ENCODE measurements around the gene AJM1. TPM values are rescaled to one million over a fixed set of nuclear protein-coding genes. Genes with fewer than 3 reads are reported as not detected.
A peak's percentile ranks its signal among the peaks of the same experiment; 100 is the strongest.

AJM1 gene
- total RNA-seq, 6 experiments from 2014 or later, result 4.5 to 8.0 (median 5.3) TPM

DNA sequence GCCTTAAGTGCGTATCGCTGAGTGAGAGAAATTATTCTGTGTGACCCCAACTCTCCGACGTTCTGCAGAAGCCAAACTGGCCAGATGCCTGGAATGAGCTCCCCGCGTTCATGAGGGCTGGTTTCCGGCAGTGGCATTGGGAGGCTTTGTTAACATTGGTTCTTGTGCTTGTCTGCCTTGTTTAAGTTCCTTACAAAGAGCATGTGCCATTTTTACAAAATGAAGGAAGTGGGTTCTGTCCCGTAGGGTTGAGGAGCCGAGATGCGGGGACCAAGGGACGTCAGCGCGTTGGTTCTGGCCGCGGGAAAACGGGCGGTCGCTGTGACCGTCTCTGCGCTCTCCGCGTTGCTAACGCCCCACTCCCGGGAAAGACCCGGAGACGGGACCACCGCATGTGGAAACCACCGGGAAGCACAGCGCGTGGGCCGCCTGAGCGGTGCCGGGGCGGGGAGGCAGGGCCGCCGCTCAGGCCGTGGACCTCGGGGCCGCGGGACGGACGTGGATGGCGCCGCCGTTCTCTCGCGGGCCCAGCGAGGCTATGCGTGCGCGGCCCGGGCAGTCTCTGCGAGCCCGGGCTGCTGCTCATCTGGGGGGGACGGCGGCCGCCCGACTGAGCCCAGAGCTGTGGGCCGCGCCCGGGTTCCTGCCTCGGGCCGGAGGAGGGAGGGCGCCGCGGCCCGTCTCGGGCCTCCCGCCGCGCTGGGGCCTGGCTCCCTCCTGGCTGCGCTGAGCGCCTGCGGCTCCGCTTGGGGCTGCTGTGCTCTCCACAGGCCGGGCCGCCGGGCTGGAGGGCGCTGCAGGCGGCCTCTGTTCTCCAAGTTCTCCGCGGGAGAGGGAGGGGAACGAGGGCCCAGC, 21.1 kb upstream of the AJM1 start:
- TF ChIP-seq, protein P1, sequence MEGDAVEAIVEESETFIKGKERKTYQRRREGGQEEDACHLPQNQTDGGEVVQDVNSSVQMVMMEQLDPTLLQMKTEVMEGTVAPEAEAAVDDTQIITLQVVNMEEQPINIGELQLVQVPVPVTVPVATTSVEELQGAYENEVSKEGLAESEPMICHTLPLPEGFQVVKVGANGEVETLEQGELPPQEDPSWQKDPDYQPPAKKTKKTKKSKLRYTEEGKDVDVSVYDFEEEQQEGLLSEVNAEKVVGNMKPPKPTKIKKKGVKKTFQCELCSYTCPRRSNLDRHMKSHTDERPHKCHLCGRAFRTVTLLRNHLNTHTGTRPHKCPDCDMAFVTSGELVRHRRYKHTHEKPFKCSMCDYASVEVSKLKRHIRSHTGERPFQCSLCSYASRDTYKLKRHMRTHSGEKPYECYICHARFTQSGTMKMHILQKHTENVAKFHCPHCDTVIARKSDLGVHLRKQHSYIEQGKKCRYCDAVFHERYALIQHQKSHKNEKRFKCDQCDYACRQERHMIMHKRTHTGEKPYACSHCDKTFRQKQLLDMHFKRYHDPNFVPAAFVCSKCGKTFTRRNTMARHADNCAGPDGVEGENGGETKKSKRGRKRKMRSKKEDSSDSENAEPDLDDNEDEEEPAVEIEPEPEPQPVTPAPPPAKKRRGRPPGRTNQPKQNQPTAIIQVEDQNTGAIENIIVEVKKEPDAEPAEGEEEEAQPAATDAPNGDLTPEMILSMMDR (IDR thresholded peaks at IDR 0.05), result no peak
- Mint-ChIP-seq H3K36me3 (ENCODE audit: low read depth) (peaks cover 13% of the 10 kb centered on the region), H3K9me3 (no peaks in the 10 kb centered on the region), H3K4me1 (ENCODE audit: low read depth) (peaks cover 8% of the 10 kb centered on the region), H3K4me3 (peak overlapping the region; percentile 71), H3K27ac (peak overlapping the region; percentile 40; the same call in 1 of the 2 replicates), H3K27me3 (ENCODE audit: insufficient read depth) (no peaks in the 10 kb centered on the region; the same call in 1 of the 2 replicates)
- DNase-seq, result no peak

DNA sequence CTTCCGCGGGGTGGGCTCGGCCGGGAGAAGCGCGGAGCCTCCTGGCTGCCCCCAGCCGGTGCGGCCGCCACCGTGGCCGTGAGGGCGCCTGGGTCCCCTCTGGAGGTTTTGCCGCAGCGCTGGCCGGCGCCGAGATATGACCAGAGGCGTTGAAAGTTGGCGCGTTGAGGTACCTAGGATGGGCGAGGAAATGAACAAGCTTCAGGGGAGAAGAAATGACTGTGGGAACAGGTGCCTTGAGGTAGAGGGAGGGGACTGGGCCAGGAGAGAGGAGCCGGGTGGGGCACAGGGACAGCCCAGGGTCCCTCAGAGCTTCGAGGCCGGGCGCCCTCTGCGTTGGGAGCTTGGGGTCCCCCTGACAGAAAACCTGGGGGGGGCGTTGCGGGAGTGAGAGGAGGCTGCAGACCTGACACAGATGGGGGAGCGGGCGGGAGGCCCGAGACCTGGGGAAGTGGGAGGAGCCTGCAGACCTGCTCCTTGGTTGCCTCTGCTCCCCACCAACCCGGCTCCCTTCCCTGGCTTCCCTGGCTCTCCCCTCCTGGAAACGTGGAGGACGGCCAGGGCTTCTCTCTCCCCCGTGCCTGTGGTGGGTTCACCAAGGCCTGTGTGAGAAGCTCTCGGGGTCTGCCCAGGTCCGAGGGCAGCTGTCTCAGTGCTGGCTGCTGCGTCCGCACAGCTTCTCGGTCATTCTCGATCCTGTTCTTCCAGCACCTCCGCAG, 20.3 kb upstream of the AJM1 start:
- TF ChIP-seq, protein P1 (IDR thresholded peaks at IDR 0.05), result no peak
- H3K4me3 Mint-ChIP-seq, result no peak overlapping the region
- no peak for DNase-seq
- no peaks in the 10 kb centered on the region for H3K9me3 Mint-ChIP-seq
- no peaks in the 10 kb centered on the region; the same call in 1 of the 2 replicates for H3K27me3 Mint-ChIP-seq (ENCODE audit: insufficient read depth)
- peaks cover 9% of the 10 kb centered on the region for H3K36me3 Mint-ChIP-seq (ENCODE audit: low read depth)
- peaks cover 8% of the 10 kb centered on the region for H3K4me1 Mint-ChIP-seq (ENCODE audit: low read depth)
- no peak overlapping the region for H3K27ac Mint-ChIP-seq

DNA sequence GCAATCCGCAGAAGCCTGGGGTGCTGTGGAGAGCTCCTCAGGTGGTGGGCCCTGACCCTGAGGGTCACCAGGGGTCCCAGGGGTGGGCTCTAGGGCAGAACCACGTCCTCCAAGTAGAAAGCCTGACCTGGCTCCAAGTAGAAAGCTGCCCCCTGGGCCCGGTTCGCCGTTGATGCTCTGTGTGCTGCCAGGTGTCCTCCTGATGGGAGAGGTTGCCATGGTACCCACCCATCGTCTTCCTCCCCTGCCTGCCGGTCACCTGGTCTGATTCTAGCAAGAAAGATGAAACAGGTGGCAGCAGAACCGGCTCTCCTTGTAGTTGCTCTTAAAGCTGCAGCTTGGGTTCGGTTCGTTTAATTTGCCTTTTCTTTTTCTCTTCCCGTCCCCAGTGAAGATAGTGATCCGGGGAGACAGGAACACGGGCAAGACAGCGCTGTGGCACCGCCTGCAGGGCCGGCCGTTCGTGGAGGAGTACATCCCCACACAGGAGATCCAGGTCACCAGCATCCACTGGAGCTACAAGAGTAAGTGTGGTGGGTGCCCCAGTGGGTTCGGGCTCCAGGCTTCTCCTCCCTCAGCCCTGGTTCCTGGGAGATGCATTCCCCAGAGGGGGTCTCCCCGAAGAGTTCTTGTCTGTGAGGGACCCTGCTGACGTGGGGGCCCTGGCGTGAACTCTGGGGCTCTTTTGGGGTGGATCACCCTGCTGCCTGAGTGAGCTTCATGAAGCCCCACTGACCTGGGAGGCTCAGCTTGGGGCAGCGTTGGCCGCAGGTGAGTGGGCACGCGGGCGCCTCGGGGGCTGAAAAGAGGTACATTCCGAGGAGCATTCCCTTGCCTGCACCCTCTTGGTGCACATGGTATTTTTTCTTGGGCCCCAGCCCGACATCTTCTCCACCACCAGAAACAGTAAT, 18.9 kb upstream of the AJM1 start:
- Mint-ChIP-seq H3K4me1 (ENCODE audit: low read depth) (peaks cover 8% of the 10 kb centered on the region), H3K9me3 (no peaks in the 10 kb centered on the region), H3K36me3 (ENCODE audit: low read depth) (peaks cover 7% of the 10 kb centered on the region; the same call in 1 of the 2 replicates), H3K4me3 (no peak overlapping the region), H3K27ac (no peak overlapping the region), H3K27me3 (ENCODE audit: insufficient read depth) (no peaks in the 10 kb centered on the region; the same call in 1 of the 2 replicates)
- DNase-seq, result no peak
- TF ChIP-seq, protein P1 (IDR thresholded peaks at IDR 0.05), result no peak

DNA sequence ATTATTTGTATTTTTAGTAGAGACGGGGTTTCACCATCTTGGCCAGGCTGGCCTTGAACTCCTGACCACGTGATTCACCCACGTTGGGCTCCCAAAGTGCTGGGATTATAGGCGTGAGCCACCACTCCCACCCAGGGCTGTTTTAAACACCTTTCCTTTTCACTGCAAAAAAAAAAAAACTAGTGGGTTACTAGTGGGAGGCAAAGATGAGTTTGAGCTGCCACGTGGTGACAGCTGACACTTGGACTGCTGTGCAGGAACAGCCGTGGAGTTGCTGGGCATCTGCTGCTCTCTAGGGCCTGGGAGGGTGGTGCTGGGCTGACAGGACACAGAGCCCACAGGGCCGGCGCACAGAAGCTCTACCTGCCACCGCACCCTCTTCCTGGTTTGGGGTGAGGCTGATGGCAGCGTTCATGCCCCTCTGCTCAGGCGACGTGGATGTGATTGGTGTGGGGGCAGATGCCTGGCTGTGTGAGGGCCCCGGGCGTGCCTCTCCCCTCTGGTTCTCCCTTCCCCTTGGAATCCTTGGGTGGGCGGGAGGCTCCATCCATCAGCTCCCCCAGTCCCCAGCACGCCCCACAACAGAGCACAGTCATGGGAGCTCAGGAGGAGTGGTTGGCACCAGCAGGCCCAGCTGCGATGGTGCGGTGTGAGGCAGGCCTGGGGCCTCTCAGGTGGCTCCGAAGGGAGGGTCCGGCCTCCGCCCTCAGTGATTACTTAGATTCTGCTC, 17.6 kb upstream of the AJM1 start:
- no peaks in the 10 kb centered on the region for H3K9me3 Mint-ChIP-seq
- no peak overlapping the region for H3K4me3 Mint-ChIP-seq
- H3K36me3 Mint-ChIP-seq (ENCODE audit: low read depth), result peaks cover 7% of the 10 kb centered on the region; the same call in 1 of the 2 replicates
- TF ChIP-seq, protein P1 (IDR thresholded peaks at IDR 0.05), result no peak
- DNase-seq, result no peak
- no peaks in the 10 kb centered on the region; the same call in none of the 2 replicates for H3K27me3 Mint-ChIP-seq (ENCODE audit: insufficient read depth)
- H3K27ac Mint-ChIP-seq, result no peak overlapping the region
- H3K4me1 Mint-ChIP-seq (ENCODE audit: low read depth), result peaks cover 8% of the 10 kb centered on the region

All from HFFc6 (cell line).